GM12878 (cell line): Measurements from ENCODE around the gene ADAM23. TPM values are rescaled to one million over a fixed set of nuclear protein-coding genes. Genes with fewer than 3 reads are reported as not detected.

ENCODE experiments used
- ATAC-seq: fragments of 200-7000 bp; cut with Tn5 transposase; 3 replicates; pipeline ENCODE4 v1.9.1; 2020; ENCODE audit warnings: mild to moderate bottlenecking, moderate library complexity
- BruUV-seq: library from RNA; stranded (reverse); fragments of 400-500 nt; replicated peaks from 2 replicates; lab custom pipeline; 2021; lab: Mats Ljungman, UMichigan
- CTCF ChIA-PET: fragments of 300-600 bp; sonication (Branson Sonifier 250); formaldehyde crosslinking; extraction: SDS; loops from one replicate; lab custom pipeline; 2021; ENCODE audit warnings: inconsistent platforms; lab: Yijun Ruan, JAX
- POLR2A ChIA-PET: fragments of 350-600 bp; formaldehyde crosslinking; extraction: SDS; loops from one replicate; lab custom pipeline; 2021; ENCODE audit warnings: inconsistent platforms; lab: Charles Lee
- RAD21 ChIA-PET: fragments of 300-600 bp; sonication (Branson Sonifier 250); formaldehyde crosslinking; loops from one replicate; lab custom pipeline; 2023; ENCODE audit warnings: antibody characterized with exemption; ENCODE audit not compliant: unreplicated experiment; lab: Charles Lee
- SMC1A ChIA-PET: fragments of 300-600 bp; sonication (Branson Sonifier 250); formaldehyde crosslinking; loops from one replicate; lab custom pipeline; 2023; ENCODE audit not compliant: unreplicated experiment, uncharacterized antibody; lab: Charles Lee
- DNase-seq: peaks from one replicate; pipeline ENCODE4 v3.0.0-alpha.2; 2011; ENCODE audit warnings: low read depth, low spot score
- FAIRE-seq: peaks from 3 replicates; lab custom pipeline; 2011; peaks lifted over from hg19 to GRCh38; lab: Jason Lieb, UNC
- H2AFZ ChIP-seq: 2 replicates; pipeline ENCODE4 v1.6.0; 2011; ENCODE audit warnings: low read depth, low read length, control low read depth; ENCODE audit not compliant: control insufficient read depth
- H3K27ac ChIP-seq: 2 replicates; pipeline ENCODE4 v1.5.1; 2011; ENCODE audit warnings: control low read depth; ENCODE audit not compliant: control insufficient read depth, insufficient read depth
- H3K27me3 ChIP-seq, 2 experiments: replicated peaks in 1 of 2; 2 replicates each; pipeline versions ENCODE4 v1.6.0 to v1.6.1; 2011; ENCODE audit warnings: low read length in 1 of 2; ENCODE audit not compliant: control insufficient read depth in 2 of 2, insufficient read depth in 2 of 2
- H3K36me3 ChIP-seq, 2 experiments: 2 replicates each; pipeline ENCODE4 v1.5.1; 2011; ENCODE audit warnings: low read length in 1 of 2; ENCODE audit not compliant: control insufficient read depth in 2 of 2, insufficient read depth in 2 of 2
- H3K4me1 ChIP-seq: 2 replicates; pipeline ENCODE4 v1.6.1; 2011; ENCODE audit warnings: mild to moderate bottlenecking, low read length, moderate library complexity, mixed read lengths; ENCODE audit not compliant: control insufficient read depth, insufficient read depth
- H3K4me2 ChIP-seq: 2 replicates; pipeline ENCODE4 v1.6.0; 2011; ENCODE audit warnings: control low read depth; ENCODE audit not compliant: control insufficient read depth, insufficient read depth
- H3K4me3 ChIP-seq: fragments of 200-600 bp; sonication (generic); 2 replicates; pipeline ENCODE4 v1.5.1; 2016
- H3K79me2 ChIP-seq: 2 replicates; pipeline ENCODE4 v1.6.0; 2011; ENCODE audit warnings: low read length; ENCODE audit not compliant: control insufficient read depth, insufficient read depth
- H3K9ac ChIP-seq: 2 replicates; pipeline ENCODE4 v1.8.0; 2011; ENCODE audit warnings: low read length, control low read depth, mixed read lengths; ENCODE audit not compliant: control insufficient read depth, insufficient read depth
- H3K9me3 ChIP-seq: replicated peaks from 3 replicates; pipeline ENCODE4 v1.5.1; 2011; ENCODE audit warnings: mild to moderate bottlenecking, low read length; ENCODE audit not compliant: control insufficient read depth, insufficient read depth
- H4K20me1 ChIP-seq: 2 replicates; pipeline ENCODE4 v1.6.0; 2011; ENCODE audit not compliant: control insufficient read depth, insufficient read depth
- ZBTB4 ChIP-seq: fragments of 450-650 bp; formaldehyde crosslinking; IDR thresholded peaks from 2 replicates; pipeline ENCODE4 v1.4.0; 2022; ENCODE audit warnings: mild to moderate bottlenecking, moderate library complexity
- ZBTB40 ChIP-seq: fragments of 450-650 bp; IDR thresholded peaks from 2 replicates; pipeline ENCODE4 v1.6.1; 2016; ENCODE audit warnings: mild to moderate bottlenecking, moderate library complexity, borderline replicate concordance
- WGBS: methylation state at CpG from one replicate; pipeline ENCODE4 v1.1.6; 2016; ENCODE audit warnings: low lambda C conversion rate; ENCODE audit not compliant: insufficient replicate concordance, insufficient coverage; ENCODE audit errors: missing lambda C conversion rate; 5-methylcytosine and 5-hydroxymethylcytosine counted together
- in situ Hi-C: fragments of 300-500 bp; cut with MboI; formaldehyde crosslinking; loops from 9 replicates; pipeline ENCODE4 v1.14.3; 2018; ENCODE audit warnings: mixed read lengths
- intact Hi-C: fragments of 100-400 bp; cut with micrococcal nuclease; formaldehyde crosslinking; loops from one replicate; pipeline ENCODE4 v1.14.2; 2022; ENCODE audit not compliant: unreplicated experiment
- polyA plus RNA-seq, 11 experiments: library from polyadenylated mRNA; depleted of rRNA in 4 of 11; unstranded in 6 of 11; stranded (reverse) in 5 of 11; fragments of >200 nt; fragmentation: Nextera tagmentation in 4 of 11; fragmentation: Illumina TruSeq in 1 of 11; extraction: Ambion mirVana in 4 of 11; extraction: Trizol in 1 of 11; gene quantifications; 1 replicate in 1 of 11; 2 replicates in 10 of 11; pipeline versions ENCODE4 v1.2.1 to v1.2.3, GENCODE V29; 2011 to 2016; ENCODE audit warnings: inconsistent platforms in 2 of 11, missing spikeins in 2 of 11, low read depth in 1 of 11
- total RNA-seq, 4 experiments: library from RNA; depleted of rRNA in 3 of 4; stranded (reverse); fragments of >200 nt in 3 of 4; fragmentation: Illumina TruSeq in 1 of 4; extraction: Trizol in 1 of 4; gene quantifications; 2 replicates each; pipeline versions ENCODE4 v1.2.1 to v1.2.3, GENCODE V29; 2013 to 2021

ADAM23 gene
- total and polyA plus RNA-seq, 10 of the 15 experiments (the other 5 are each of a cell fraction or from before 2014, with no cell fraction given): 5.7 to 41.8 (median 15.6) TPM

GRCh38 chr2:206428783-206429182, 14.5 kb upstream of the ADAM23 start:
- H3K79me2 ChIP-seq: no peaks in the 10 kb centered on the region
- SMC1A ChIA-PET: interaction anchor here (0.6 to 1.3 kb wide), 2 partner anchors 66 to 122 kb away, joined by 3 read pairs; no protein-coding TSS in a partner anchor
- H3K27me3 ChIP-seq: no peaks in the 10 kb centered on the region; a peak in 1 of 4 replicates
- H3K9ac ChIP-seq: no peak overlapping the region
- H3K36me3 ChIP-seq: no peaks in the 10 kb centered on the region
- DNase-seq: no peak
- H3K4me3 ChIP-seq: no peak overlapping the region
- TF ChIP-seq ZBTB40: no peak
- TF ChIP-seq ZBTB4 (CRISPR knock-in tag): no peak
- TF ChIP-seq, all 136 proteins: peak for 0
- FAIRE-seq (no peak), ATAC-seq (no peak)
- Histone ChIP-seq H4K20me1 (no peaks in the 10 kb centered on the region), H3K9me3 (no peaks in the 10 kb centered on the region), H2AFZ (no peak overlapping the region), H3K27ac (no peak overlapping the region), H3K4me1 (no peaks in the 10 kb centered on the region), H3K4me2 (no peak overlapping the region)
- no TSS peak for BruUV-seq
- WGBS: 45% methylated on average over 3 of the region's 3 CpGs
- in situ Hi-C loops: no loop called here
- intact Hi-C loops: no loop called here
- ChIA-PET POLR2A (no interaction called here), RAD21 (no interaction called here), CTCF (no interaction called here)
